H1 (cell line): ENCODE data around the gene COQ8A. TPM values are rescaled to one million over a fixed set of nuclear protein-coding genes. Genes with fewer than 3 reads are reported as not detected.

Source experiments
- CTCF ChIA-PET: fragments of 300-600 bp; sonication (Branson Sonifier 250); formaldehyde crosslinking; loops from one replicate; lab custom pipeline; 2021; ENCODE audit not compliant: partially characterized antibody; lab: Charles Lee
- POLR2A ChIA-PET: fragments of 300-600 bp; sonication (Branson Sonifier 250); formaldehyde crosslinking; loops from one replicate; lab custom pipeline; 2021; ENCODE audit warnings: inconsistent platforms; ENCODE audit not compliant: partially characterized antibody; lab: Charles Lee
- DNase-seq, 2 experiments: peaks; one replicate each; pipeline versions ENCODE4 v3.0.0 to v3.0.0-alpha.2; 2010 to 2022; ENCODE audit warnings: low spot score in 2 of 2, low read depth in 1 of 2, mixed read lengths in 1 of 2
- FAIRE-seq: peaks from 2 replicates; lab custom pipeline; 2011; peaks lifted over from hg19 to GRCh38; lab: Jason Lieb, UNC
- H2AFZ ChIP-seq: 2 replicates; pipeline ENCODE4 v1.8.1; 2012; ENCODE audit warnings: low read length, inconsistent platforms
- H2AK5ac ChIP-seq: 2 replicates; pipeline ENCODE4 v1.6.1; 2013; ENCODE audit warnings: low read depth, low read length
- H2BK120ac ChIP-seq: replicated peaks from 2 replicates; pipeline ENCODE3; 2013; ENCODE audit warnings: low read depth, low read length, inconsistent platforms
- H2BK12ac ChIP-seq: 2 replicates; pipeline ENCODE4 v1.6.1; 2013; ENCODE audit warnings: low read depth, low read length
- H2BK15ac ChIP-seq: 2 replicates; pipeline ENCODE4 v1.6.1; 2013; ENCODE audit warnings: low read length
- H2BK20ac ChIP-seq: 2 replicates; pipeline ENCODE4 v1.6.1; 2013; ENCODE audit warnings: low read length
- H2BK5ac ChIP-seq: 2 replicates; pipeline ENCODE4 v1.6.1; 2013; ENCODE audit warnings: low read depth, low read length
- H3K14ac ChIP-seq: 2 replicates; pipeline ENCODE4 v1.6.1; 2013; ENCODE audit warnings: inconsistent platforms; ENCODE audit not compliant: insufficient read length
- H3K18ac ChIP-seq: 2 replicates; pipeline ENCODE4 v1.6.1; 2013; ENCODE audit warnings: low read length; ENCODE audit errors: extremely low read depth
- H3K23ac ChIP-seq: 2 replicates; pipeline ENCODE4 v1.6.1; 2013; ENCODE audit warnings: inconsistent platforms; ENCODE audit not compliant: insufficient read length
- H3K23me2 ChIP-seq: 2 replicates; pipeline ENCODE4 v1.6.1; 2013; ENCODE audit warnings: low read depth, low read length
- H3K27ac ChIP-seq: 2 replicates; pipeline ENCODE4 v1.6.1; 2011; ENCODE audit warnings: low read depth, low read length, inconsistent platforms
- H3K27me3 ChIP-seq, 4 experiments: replicated peaks in 1 of 4; 1 replicate in 1 of 4; 2 replicates in 3 of 4; pipeline versions ENCODE4 v1.6.1 to v1.8.1; 2011 to 2013; ENCODE audit warnings: low read length in 3 of 4, mild to moderate bottlenecking in 3 of 4, inconsistent platforms in 2 of 4, mixed read lengths in 2 of 4, moderate library complexity in 1 of 4; ENCODE audit not compliant: control insufficient read depth in 3 of 4, insufficient read depth in 3 of 4; ENCODE audit errors: extremely low read depth in 1 of 4
- H3K36me3 ChIP-seq, 4 experiments: 2 replicates each; pipeline versions ENCODE4 v1.6.1 to v1.8.1; 2011 to 2013; ENCODE audit warnings: mild to moderate bottlenecking in 4 of 4, low read length in 3 of 4, moderate library complexity in 2 of 4, control low read depth in 1 of 4, inconsistent platforms in 1 of 4; ENCODE audit not compliant: insufficient read depth in 4 of 4, control insufficient read depth in 2 of 4
- H3K4ac ChIP-seq: replicated peaks from 2 replicates; pipeline ENCODE3; 2013; ENCODE audit warnings: low read length, low read depth, mixed read lengths, inconsistent platforms; ENCODE audit not compliant: insufficient read length
- H3K4me1 ChIP-seq, 4 experiments: replicated peaks in 1 of 4; 1 replicate in 1 of 4; 2 replicates in 3 of 4; pipeline versions ENCODE4 v1.6.1 to v1.8.1; 2011 to 2013; ENCODE audit warnings: low read length in 3 of 4, inconsistent platforms in 2 of 4, mixed read lengths in 1 of 4; ENCODE audit not compliant: insufficient read depth in 4 of 4, control insufficient read depth in 3 of 4
- H3K4me2 ChIP-seq, 2 experiments: 2 replicates each; pipeline versions ENCODE4 v1.6.1 to v1.8.1; 2011 to 2013; ENCODE audit warnings: low read depth in 2 of 2, low read length in 2 of 2, control low read depth in 1 of 2, inconsistent platforms in 1 of 2, mild to moderate bottlenecking in 1 of 2; ENCODE audit not compliant: insufficient read depth in 1 of 2
- H3K4me3 ChIP-seq, 4 experiments: fragments of 200-600, 300-600 bp in 1 of 4; sonication (generic), shearing (Covaris generic), sonication (Bioruptor Twin) in 1 of 4; 2 replicates each; pipeline versions ENCODE4 v1.5.1 to v1.8.1; 2011 to 2016; ENCODE audit warnings: low read length in 4 of 4, low read depth in 3 of 4, control low read depth in 2 of 4, inconsistent platforms in 2 of 4, mild to moderate bottlenecking in 2 of 4, mixed read lengths in 1 of 4, moderate library complexity in 1 of 4; ENCODE audit not compliant: insufficient read depth in 2 of 4; ENCODE audit errors: extremely low read depth in 1 of 4
- H3K56ac ChIP-seq: replicated peaks from 2 replicates; pipeline ENCODE3; 2013; ENCODE audit warnings: low read depth, mild to moderate bottlenecking, mixed read lengths, low read length, inconsistent platforms; ENCODE audit not compliant: insufficient read length
- H3K79me1 ChIP-seq: 2 replicates; pipeline ENCODE4 v1.6.1; 2013; ENCODE audit warnings: low read depth, low read length, control low read depth
- H3K79me2 ChIP-seq, 2 experiments: 2 replicates each; pipeline versions ENCODE4 v1.6.1 to v1.8.1; 2012 to 2013; ENCODE audit warnings: low read length in 2 of 2, mild to moderate bottlenecking in 2 of 2, inconsistent platforms in 1 of 2; ENCODE audit not compliant: insufficient read depth in 2 of 2, control insufficient read depth in 1 of 2
- H3K9ac ChIP-seq, 4 experiments: replicated peaks in 1 of 4; 1 replicate in 1 of 4; 2 replicates in 3 of 4; pipeline versions ENCODE4 v1.6.1 to v1.8.1; 2011 to 2013; ENCODE audit warnings: low read depth in 3 of 4, low read length in 3 of 4, control low read depth in 2 of 4, mild to moderate bottlenecking in 2 of 4, moderate library complexity in 2 of 4, inconsistent platforms in 1 of 4; ENCODE audit errors: extremely low read depth in 1 of 4
- H3K9me3 ChIP-seq, 2 experiments: 2 replicates each; pipeline versions ENCODE4 v1.6.1 to v1.8.1; 2012 to 2013; ENCODE audit warnings: mild to moderate bottlenecking in 2 of 2, moderate library complexity in 2 of 2, control low read depth in 1 of 2, inconsistent platforms in 1 of 2, low read depth in 1 of 2, low read length in 1 of 2, mixed read lengths in 1 of 2; ENCODE audit not compliant: insufficient read depth in 2 of 2
- H4K20me1 ChIP-seq, 2 experiments: replicated peaks in 1 of 2; 2 replicates each; pipeline versions ENCODE3 to v1.8.1; 2011 to 2013; ENCODE audit warnings: inconsistent platforms in 2 of 2, low read length in 2 of 2, mild to moderate bottlenecking in 1 of 2; ENCODE audit not compliant: insufficient read depth in 2 of 2, control insufficient read depth in 1 of 2
- H4K5ac ChIP-seq: 2 replicates; pipeline ENCODE4 v1.6.1; 2013; ENCODE audit warnings: low read length, low read depth, mixed read lengths, inconsistent platforms; ENCODE audit not compliant: insufficient read length
- H4K8ac ChIP-seq: 2 replicates; pipeline ENCODE4 v1.8.0; 2013; ENCODE audit warnings: mild to moderate bottlenecking, moderate library complexity, low read length, inconsistent platforms; ENCODE audit not compliant: insufficient read depth; ENCODE audit errors: extremely low read depth
- H4K91ac ChIP-seq: replicated peaks from 2 replicates; pipeline ENCODE3; 2013; ENCODE audit warnings: low read length, mixed read lengths, inconsistent platforms; ENCODE audit not compliant: insufficient read length
- BACH1 ChIP-seq: IDR thresholded peaks from 2 replicates; pipeline ENCODE4 v1.6.1; 2012; ENCODE audit warnings: low read length, improper control_type of control experiment
- HDAC2 ChIP-seq, 2 experiments: fragments of 300-600 bp in 1 of 2; sonication (generic) in 1 of 2; IDR thresholded peaks; 2 replicates each; pipeline ENCODE4 v1.6.1; 2011 to 2012; ENCODE audit warnings: low read depth in 2 of 2, low read length in 2 of 2, mild to moderate bottlenecking in 2 of 2, moderate library complexity in 2 of 2, borderline replicate concordance in 1 of 2, inconsistent platforms in 1 of 2
- NANOG ChIP-seq: IDR thresholded peaks from 2 replicates; pipeline ENCODE4 v1.6.1; 2011; ENCODE audit warnings: low read length, low read depth, mild to moderate bottlenecking, inconsistent platforms; ENCODE audit not compliant: insufficient read depth, poor library complexity, severe bottlenecking
- RXRA ChIP-seq: IDR thresholded peaks from 2 replicates; pipeline ENCODE4 v1.6.1; 2011; ENCODE audit warnings: low read depth, mild to moderate bottlenecking, low read length, moderate library complexity; ENCODE audit not compliant: insufficient read depth
- SRF ChIP-seq: IDR thresholded peaks from 2 replicates; pipeline ENCODE4 v1.6.1; 2011; ENCODE audit warnings: mild to moderate bottlenecking, low read depth, low read length, moderate library complexity
- TEAD4 ChIP-seq: IDR thresholded peaks from 2 replicates; pipeline ENCODE4 v1.6.1; 2012; ENCODE audit warnings: low read depth, low read length, inconsistent platforms, mixed read lengths
- WGBS, 2 experiments: shearing (Covaris generic) in 1 of 2; methylation state at CpG; one replicate each; pipeline versions ENCODE4 v1.1.6 to v1.1.7; 2013 to 2015; ENCODE audit warnings: low lambda C conversion rate in 2 of 2, mixed read lengths in 2 of 2, inconsistent platforms in 1 of 2, low coverage in 1 of 2, missing lambda C conversion rate in 1 of 2; ENCODE audit not compliant: insufficient replicate concordance in 2 of 2, insufficient coverage in 1 of 2, insufficient read length in 1 of 2; ENCODE audit errors: extremely low coverage in 1 of 2, missing lambda C conversion rate in 1 of 2; 5-methylcytosine and 5-hydroxymethylcytosine counted together
- polyA plus RNA-seq, 7 experiments: library from polyadenylated mRNA; depleted of rRNA in 3 of 7; stranded (reverse) in 5 of 7; unstranded in 2 of 7; fragments of >200 nt in 5 of 7; fragments of 200-250 nt in 2 of 7; gene quantifications; 1 replicate in 5 of 7; 2 replicates in 1 of 7; 4 replicates in 1 of 7; pipeline versions ENCODE4 v1.2.1 to v1.2.3, GENCODE V29; 2011 to 2013; ENCODE audit warnings: missing spikeins in 2 of 7, mixed read lengths in 2 of 7
- total RNA-seq: library from RNA; stranded (reverse); fragmentation: NEBNext Ultra II Directional; extraction: Animal tissue kit (Norgen Biotek cat#: 25700); gene quantifications from 2 replicates; pipeline ENCODE4 v1.2.1, GENCODE V29; 2021

COQ8A gene
- total and polyA plus RNA-seq, 2 of the 8 experiments (the other 6 are each of a cell fraction or from before 2014, with no cell fraction given): 28.5 to 38.9 TPM

DNA sequence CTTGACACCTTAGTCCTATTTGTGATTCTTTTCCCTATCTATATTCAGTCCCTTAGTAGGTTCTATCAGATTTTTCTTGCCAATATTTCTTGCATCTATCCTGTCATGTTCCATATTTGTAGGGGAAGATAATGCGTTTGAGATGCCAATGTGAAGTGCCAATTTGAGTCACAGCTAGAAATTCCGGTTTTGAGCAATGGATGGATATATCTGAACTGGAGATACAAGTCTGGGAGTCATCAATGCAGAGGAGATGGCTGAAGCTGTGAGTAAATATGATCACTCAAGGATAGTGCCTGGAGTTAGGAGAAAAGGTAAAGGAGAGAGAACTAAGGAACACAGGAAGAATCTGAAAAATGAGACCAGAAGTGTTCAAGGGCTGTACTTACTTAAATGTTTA, 93.8 kb downstream of the COQ8A start:
- no peak overlapping the region for H3K4me2 ChIP-seq
- H3K14ac ChIP-seq: no peak overlapping the region
- no peak overlapping the region for H3K4me3 ChIP-seq
- no peak overlapping the region for H4K91ac ChIP-seq
- H2BK5ac ChIP-seq: no peak overlapping the region
- H4K5ac ChIP-seq: no peak overlapping the region
- H3K23me2 ChIP-seq: no peaks in the 10 kb centered on the region
- H3K56ac ChIP-seq: no peak overlapping the region
- H3K27me3 ChIP-seq: no peaks in the 10 kb centered on the region
- no peak overlapping the region for H3K27ac ChIP-seq
- no peaks in the 10 kb centered on the region for H3K79me2 ChIP-seq
- FAIRE-seq: no peak
- DNase-seq: no peak
- no peak overlapping the region for H3K9ac ChIP-seq
- no peak overlapping the region for H2AK5ac ChIP-seq
- no peaks in the 10 kb centered on the region; a peak in 1 of 7 replicates for H3K4me1 ChIP-seq
- POLR2A ChIA-PET: no interaction called here
- H3K18ac ChIP-seq: no peak overlapping the region
- CTCF ChIA-PET: interaction anchor here (1.6 kb wide), 1 partner anchor 11 kb away, joined by 3 read pairs; no protein-coding TSS in a partner anchor
- no peak overlapping the region for H2BK20ac ChIP-seq
- 90% methylated on average over 2 of the region's 2 CpGs; no CpG with 5 or more reads in 1 of the 2 experiments for WGBS, 2 experiments
- H2BK15ac ChIP-seq: no peak overlapping the region
- no peak overlapping the region for H4K8ac ChIP-seq
- H3K23ac ChIP-seq: no peak overlapping the region
- H2AFZ ChIP-seq: no peak overlapping the region
- H3K9me3 ChIP-seq: no peaks in the 10 kb centered on the region
- no peak overlapping the region for H2BK120ac ChIP-seq
- H3K79me1 ChIP-seq: no peaks in the 10 kb centered on the region
- no peaks in the 10 kb centered on the region for H4K20me1 ChIP-seq
- H3K36me3 ChIP-seq: peaks cover 0 to 15% (median 5%) of the 10 kb centered on the region in 4 experiments; a peak in 5 of 8 replicates
- no peak overlapping the region for H3K4ac ChIP-seq
- H2BK12ac ChIP-seq: no peak overlapping the region
- no peak for TF ChIP-seq TEAD4
- no peak for TF ChIP-seq BACH1
- no peak for TF ChIP-seq RXRA
- TF ChIP-seq NANOG: no peak
- no peak for TF ChIP-seq HDAC2 (IDR thresholded peaks at IDR 0.05; ENCODE audit: borderline replicate concordance in 1 of 2, low read depth in 2 of 2, low read length in 2 of 2)
- TF ChIP-seq SRF: no peak
